ENCODE measurements around the gene C2CD4B. TPM values are rescaled to one million over a fixed set of nuclear protein-coding genes. Genes with fewer than 3 reads are reported as not detected.

The C2CD4B gene
- total RNA-seq, 1 experiment from 2014 or later, result not detected

GRCh38 chr15:62122249-62122648, 42.8 kb downstream of the C2CD4B start:
- no peak for TF ChIP-seq EZH2 (IDR thresholded peaks at IDR 0.05; ENCODE audit: low read length, unreplicated experiment)
- no peak for TF ChIP-seq CTCF (conservative IDR thresholded peaks at IDR 0.05; ENCODE audit: low read depth, low read length)
- no peak for TF ChIP-seq EZH2phosphoT487 (IDR thresholded peaks at IDR 0.05; ENCODE audit: borderline replicate concordance, low read length)
- no peak overlapping the region for H2AFZ ChIP-seq (ENCODE audit: low read length)
- H3K27me3 ChIP-seq (ENCODE audit: low read length), result no peaks in the 10 kb centered on the region
- ChIA-PET CTCF (no interaction called here), POLR2A (ENCODE audit: unreplicated experiment) (no interaction called here)
- no peaks in the 10 kb centered on the region for H3K36me3 ChIP-seq (ENCODE audit: low read depth, low read length)
- H3K27ac ChIP-seq (ENCODE audit: low read length), result no peak overlapping the region
- no peaks in the 10 kb centered on the region for H3K79me2 ChIP-seq (ENCODE audit: low read length)
- H3K4me1 ChIP-seq (ENCODE audit: insufficient read depth, low read length), result peaks cover 39% of the 10 kb centered on the region
- peaks cover 3% of the 10 kb centered on the region for H3F3A ChIP-seq (ENCODE audit: low read length, unreplicated experiment)
- H3K4me2 ChIP-seq (ENCODE audit: low read length), result no peak overlapping the region
- ATAC-seq (no peak), DNase-seq (no peak)
- H3K9me2 ChIP-seq (replicated peaks; ENCODE audit: low read length), result no peaks in the 10 kb centered on the region
- H3K9ac ChIP-seq (ENCODE audit: low read length), result no peak overlapping the region
- no peak overlapping the region for H3K4me3 ChIP-seq (ENCODE audit: low read length)
- no peaks in the 10 kb centered on the region for H4K20me1 ChIP-seq (ENCODE audit: low read length)
- BruUV-seq (replicated peaks), result no TSS peak
- intact Hi-C loops (cut with micrococcal nuclease), result loop anchor here (5.0 kb wide), 1 partner anchor 50 kb away; no protein-coding TSS in a partner anchor
- H3K9me3 ChIP-seq (ENCODE audit: low read length), result no peaks in the 10 kb centered on the region

- CTCF ChIA-PET, result no interaction called here
- Histone ChIP-seq H4K20me1 (ENCODE audit: low read length) (no peaks in the 10 kb centered on the region), H3K27ac (ENCODE audit: low read length) (no peak overlapping the region), H3K36me3 (ENCODE audit: low read depth, low read length) (no peaks in the 10 kb centered on the region), H3K9me3 (ENCODE audit: low read length) (no peaks in the 10 kb centered on the region), H3K4me2 (ENCODE audit: low read length) (no peak overlapping the region), H2AFZ (ENCODE audit: low read length) (no peak overlapping the region), H3K9ac (ENCODE audit: low read length) (no peak overlapping the region), H3K4me1 (ENCODE audit: insufficient read depth, low read length) (peaks cover 39% of the 10 kb centered on the region), H3K9me2 (replicated peaks; ENCODE audit: low read length) (no peaks in the 10 kb centered on the region), H3K4me3 (ENCODE audit: low read length) (no peak overlapping the region), H3K79me2 (ENCODE audit: low read length) (no peaks in the 10 kb centered on the region), H3F3A (ENCODE audit: low read length, unreplicated experiment) (peaks cover 3% of the 10 kb centered on the region), H3K27me3 (ENCODE audit: low read length) (no peaks in the 10 kb centered on the region)
- POLR2A ChIA-PET (ENCODE audit: unreplicated experiment), result no interaction called here
- TF ChIP-seq EZH2 (IDR thresholded peaks at IDR 0.05; ENCODE audit: low read length, unreplicated experiment) (no peak), CTCF (conservative IDR thresholded peaks at IDR 0.05; ENCODE audit: low read depth, low read length) (no peak), EZH2phosphoT487 (IDR thresholded peaks at IDR 0.05; ENCODE audit: borderline replicate concordance, low read length) (no peak)
- intact Hi-C loops (cut with micrococcal nuclease), result loop anchor here (5.0 kb wide), 1 partner anchor 49 kb away; no protein-coding TSS in a partner anchor
- DNase-seq, result no peak
- no peak for ATAC-seq
- no TSS peak for BruUV-seq (replicated peaks)
Observed at GRCh38 chr15:62121273-62122015, 43.6 kb downstream of the C2CD4B start.

- intact Hi-C loops (cut with micrococcal nuclease), result loop anchor here (5.0 kb wide), 1 partner anchor 48 kb away; no protein-coding TSS in a partner anchor
- Histone ChIP-seq H3K4me2 (ENCODE audit: low read length) (no peak overlapping the region), H2AFZ (ENCODE audit: low read length) (no peak overlapping the region), H3K4me1 (ENCODE audit: insufficient read depth, low read length) (peaks cover 39% of the 10 kb centered on the region), H3K9me3 (ENCODE audit: low read length) (no peaks in the 10 kb centered on the region), H3K27ac (ENCODE audit: low read length) (no peak overlapping the region), H3K79me2 (ENCODE audit: low read length) (no peaks in the 10 kb centered on the region), H3K27me3 (ENCODE audit: low read length) (no peaks in the 10 kb centered on the region), H3F3A (ENCODE audit: low read length, unreplicated experiment) (peaks cover 3% of the 10 kb centered on the region), H3K36me3 (ENCODE audit: low read depth, low read length) (no peaks in the 10 kb centered on the region), H3K4me3 (ENCODE audit: low read length) (no peak overlapping the region), H3K9me2 (replicated peaks; ENCODE audit: low read length) (no peaks in the 10 kb centered on the region), H4K20me1 (ENCODE audit: low read length) (no peaks in the 10 kb centered on the region), H3K9ac (ENCODE audit: low read length) (no peak overlapping the region)
- ChIA-PET CTCF (no interaction called here), POLR2A (ENCODE audit: unreplicated experiment) (no interaction called here)
- TF ChIP-seq EZH2phosphoT487 (IDR thresholded peaks at IDR 0.05; ENCODE audit: borderline replicate concordance, low read length) (no peak), CTCF (conservative IDR thresholded peaks at IDR 0.05; ENCODE audit: low read depth, low read length) (no peak), EZH2 (IDR thresholded peaks at IDR 0.05; ENCODE audit: low read length, unreplicated experiment) (no peak)
- ATAC-seq, result no peak
- DNase-seq, result no peak
- BruUV-seq (replicated peaks), result no TSS peak
Observed at GRCh38 chr15:62120776-62121175, 44.3 kb downstream of the C2CD4B start.

Measured in PC-3 (cell line).